ENCODE data around the gene ZNF593OS.

Gene ZNF593OS

DNA sequence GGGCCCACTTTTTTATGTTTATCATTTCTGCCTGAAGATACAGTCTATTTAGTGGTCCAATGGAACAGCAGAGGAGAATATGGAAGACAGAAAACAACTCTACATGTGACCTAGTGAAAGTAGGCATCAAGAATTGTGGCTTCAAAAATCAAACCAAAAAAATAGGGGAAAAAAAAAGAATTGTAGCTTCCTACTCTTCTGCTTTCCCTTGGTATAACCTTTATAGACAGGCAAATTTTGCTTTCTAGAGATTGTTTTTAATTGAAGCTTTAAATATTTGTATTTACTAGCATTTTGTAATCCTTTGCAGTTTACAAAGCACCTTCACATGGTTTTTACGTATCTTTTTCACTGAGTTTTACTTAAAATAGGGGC, 45.7 kb downstream of the ZNF593OS start:
- DNase-seq = no peak

DNA sequence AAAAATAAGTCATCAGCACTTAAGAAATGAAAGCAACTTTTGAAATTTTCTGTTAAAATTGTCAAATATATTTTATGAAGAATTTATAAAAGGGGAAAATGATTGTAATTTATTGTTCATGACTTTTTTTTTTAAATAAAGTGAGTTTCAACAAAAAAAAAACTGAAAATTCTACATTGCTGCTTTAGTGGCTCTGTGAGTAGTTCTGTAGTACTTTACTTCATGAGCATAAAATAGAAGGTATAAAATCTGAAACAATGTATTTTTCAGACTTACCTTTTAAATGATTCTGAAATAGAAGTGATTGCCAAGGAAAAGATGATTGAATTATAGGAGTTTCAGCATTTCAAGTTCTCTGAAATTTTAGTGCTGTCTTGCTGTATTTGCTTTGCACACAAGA, 46.2 kb downstream of the ZNF593OS start:
- no peak for DNase-seq

DNA sequence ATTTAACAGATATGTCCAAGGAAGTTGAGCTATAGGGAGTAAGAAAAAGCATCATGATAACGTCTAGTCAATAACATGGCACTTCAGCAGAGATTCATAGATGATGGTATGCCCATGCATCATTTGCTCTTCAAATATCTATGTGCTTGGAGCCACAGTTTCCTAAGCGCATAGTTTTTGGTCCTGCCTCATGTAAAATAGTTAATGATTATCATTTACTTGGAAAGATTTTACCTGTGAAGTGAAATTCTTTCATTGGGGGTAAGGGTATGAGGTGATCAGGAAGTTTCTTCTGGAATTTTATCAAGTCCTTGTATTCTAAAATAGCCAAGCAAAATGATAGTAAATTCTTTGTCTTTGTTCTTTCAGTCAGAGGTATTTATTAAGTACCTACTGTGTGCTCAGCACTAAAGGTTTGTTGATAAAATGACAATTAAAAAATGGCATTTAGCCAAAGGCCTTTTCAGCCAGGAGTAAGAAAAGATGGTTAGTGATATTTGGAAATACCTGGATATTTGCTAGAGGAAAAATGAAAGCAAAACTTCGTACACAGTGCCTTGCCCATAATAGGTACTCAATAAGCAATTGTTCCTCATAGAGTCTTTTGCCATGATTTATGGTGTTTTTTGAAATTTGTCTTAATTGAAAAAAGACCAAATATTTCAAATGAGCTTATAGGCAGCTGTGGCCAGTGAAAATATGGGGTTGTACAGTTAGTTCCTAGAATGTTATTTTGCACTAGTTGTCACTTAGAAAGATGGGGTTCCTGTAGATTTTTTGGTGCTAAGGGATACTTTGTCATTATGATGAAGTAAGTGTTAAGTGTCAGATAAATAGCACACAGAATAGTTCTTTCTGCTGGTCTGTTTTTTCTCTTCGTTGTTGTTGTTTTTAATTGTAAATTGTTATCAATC, 47.0 kb downstream of the ZNF593OS start:
- DNase-seq = no peak

DNA sequence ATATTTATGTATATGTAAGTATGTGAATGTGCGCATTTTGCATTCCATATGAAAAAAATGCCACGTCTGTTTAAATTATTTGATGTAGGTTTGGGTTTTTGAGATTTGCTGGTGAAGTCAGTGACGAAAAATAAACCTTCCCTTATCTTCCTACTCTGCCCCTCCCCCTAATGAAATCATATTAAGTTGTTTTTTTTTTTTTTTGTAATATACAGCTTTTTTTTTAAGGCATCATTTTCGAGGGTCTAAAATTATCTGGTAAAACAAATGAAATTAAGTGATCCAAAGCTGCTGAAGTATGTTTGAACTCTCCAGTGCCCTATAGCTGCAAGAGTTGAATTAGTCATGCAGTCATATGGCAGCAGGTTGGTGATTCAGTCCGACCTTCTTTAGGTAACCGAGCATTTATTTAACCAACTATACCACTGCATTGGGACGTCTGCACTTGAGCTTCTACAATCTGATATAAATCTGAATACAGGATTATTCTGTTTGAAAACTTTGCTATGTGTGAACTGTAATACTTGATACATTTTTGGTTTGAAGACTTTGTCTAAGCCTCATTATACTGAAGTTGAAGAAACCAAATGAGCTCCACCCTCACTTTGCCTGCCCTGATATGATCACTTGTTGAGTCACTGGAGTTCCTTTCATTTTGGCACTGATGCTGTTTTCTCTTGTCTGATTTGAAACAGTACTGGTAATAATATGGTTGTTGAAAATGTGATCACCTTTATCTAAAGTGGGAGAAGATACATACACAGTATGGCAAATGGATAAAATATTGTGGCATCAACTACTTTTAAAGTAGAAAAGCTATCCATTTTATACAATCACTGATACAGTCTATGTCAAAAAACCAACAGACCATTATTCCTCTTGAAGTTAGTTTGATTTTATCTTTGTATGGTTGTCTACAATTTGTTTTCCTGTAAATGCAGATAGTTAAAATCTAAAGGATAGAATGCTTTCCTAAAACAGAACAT, 48.4 kb downstream of the ZNF593OS start:
- no peak for DNase-seq

DNA sequence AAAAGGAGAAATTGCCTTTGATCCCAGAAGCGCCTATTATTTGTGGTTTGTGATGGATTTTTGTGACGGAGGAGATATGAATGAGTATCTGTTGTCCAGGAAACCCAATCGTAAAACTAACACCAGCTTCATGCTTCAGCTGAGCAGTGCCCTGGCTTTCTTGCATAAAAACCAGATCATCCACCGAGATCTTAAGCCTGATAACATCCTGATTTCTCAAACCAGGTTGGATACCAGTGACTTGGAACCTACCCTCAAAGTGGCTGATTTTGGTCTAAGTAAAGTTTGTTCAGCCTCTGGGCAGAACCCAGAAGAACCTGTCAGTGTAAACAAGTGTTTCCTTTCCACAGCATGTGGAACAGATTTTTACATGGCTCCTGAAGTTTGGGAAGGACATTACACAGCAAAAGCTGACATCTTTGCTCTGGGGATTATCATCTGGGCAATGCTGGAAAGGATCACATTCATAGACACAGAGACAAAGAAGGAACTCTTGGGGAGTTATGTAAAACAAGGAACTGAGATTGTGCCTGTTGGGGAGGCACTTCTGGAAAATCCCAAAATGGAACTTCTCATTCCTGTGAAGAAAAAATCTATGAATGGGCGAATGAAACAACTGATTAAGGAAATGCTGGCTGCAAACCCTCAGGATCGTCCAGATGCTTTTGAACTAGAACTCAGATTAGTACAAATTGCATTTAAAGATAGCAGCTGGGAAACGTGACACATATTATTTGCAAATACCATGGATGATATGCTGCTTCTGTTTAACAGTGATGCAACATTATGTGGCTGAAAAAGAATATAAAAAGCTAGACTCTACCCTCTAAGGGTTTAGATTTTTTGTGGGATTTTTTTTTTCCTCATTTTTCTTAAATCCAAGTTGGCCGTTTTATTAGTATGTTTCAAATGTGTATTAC, 49.5 kb downstream of the ZNF593OS start:
- DNase-seq = no peak

DNA sequence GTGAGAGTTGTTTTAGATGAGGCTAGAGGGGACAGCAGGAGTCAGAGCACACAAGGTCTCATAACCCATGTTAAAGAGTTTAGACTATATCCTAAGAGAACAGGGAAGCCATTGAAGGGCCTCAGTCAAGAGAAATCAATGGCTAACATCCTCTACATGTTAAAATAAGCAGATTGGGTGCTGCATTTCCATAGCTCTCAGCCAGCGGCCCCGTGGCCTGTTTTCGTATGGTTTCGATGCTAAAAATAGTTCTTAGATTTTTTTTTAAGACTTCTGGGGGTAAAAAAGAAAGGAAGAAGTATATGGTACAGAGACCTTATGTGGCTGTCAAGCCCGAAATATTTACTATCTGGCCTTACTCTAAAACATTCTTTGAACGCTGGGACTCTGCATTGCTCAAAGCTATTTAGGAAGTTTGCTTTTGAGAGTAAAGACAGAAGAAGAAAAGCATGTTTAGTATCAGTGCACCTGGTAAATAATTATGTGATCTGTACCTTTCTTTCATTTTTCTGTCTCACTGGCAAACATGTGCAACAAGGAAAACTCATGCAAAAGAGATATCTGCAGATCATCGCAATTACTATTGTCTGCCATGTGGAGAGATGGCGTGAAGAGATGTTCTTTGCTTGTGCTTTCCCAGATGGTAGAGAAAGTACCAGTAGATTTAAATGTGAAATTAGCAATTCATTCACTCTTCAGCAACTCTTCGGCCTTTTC, 51.6 kb downstream of the ZNF593OS start:
- DNase-seq = no peak

Data from activated CD8-positive, alpha-beta memory T cell treated with anti-CD3 and anti-CD28 coated beads, Interleukin-2, amount 50 U/mL, for 4 hours (primary cell).